DND-41 (cell line): ENCODE measurements around the gene MAST2.

Experiments
- ATAC-seq: fragments of 200-7000 bp; cut with Tn5 transposase; 3 replicates; pipeline ENCODE4 v1.9.1; 2021; ENCODE audit warnings: low read depth; ENCODE audit not compliant: insufficient read depth
- DNase-seq: peaks from one replicate; pipeline ENCODE4 v3.0.0-alpha.2; 2020
- H2AFZ ChIP-seq: 2 replicates; pipeline ENCODE4 v1.6.0; 2012; ENCODE audit warnings: low read depth, low read length
- H3K27ac ChIP-seq: 2 replicates; pipeline ENCODE4 v1.5.1; 2012; ENCODE audit warnings: low read length, inconsistent platforms
- H3K27me3 ChIP-seq: fragments of 200-600 bp; sonication (generic); 2 replicates; pipeline ENCODE4 v1.6.0; 2012; ENCODE audit warnings: low read length, mild to moderate bottlenecking, inconsistent platforms; ENCODE audit not compliant: insufficient read depth, poor library complexity
- H3K36me3 ChIP-seq: 2 replicates; pipeline ENCODE4 v1.5.1; 2012; ENCODE audit warnings: low read length, inconsistent platforms; ENCODE audit not compliant: insufficient read depth
- H3K4me1 ChIP-seq: 2 replicates; pipeline ENCODE4 v1.5.1; 2012; ENCODE audit warnings: mild to moderate bottlenecking, low read length; ENCODE audit not compliant: insufficient read depth
- H3K4me2 ChIP-seq: 2 replicates; pipeline ENCODE4 v1.6.0; 2012; ENCODE audit warnings: mild to moderate bottlenecking, moderate library complexity, low read length, inconsistent platforms; ENCODE audit not compliant: insufficient read depth
- H3K4me3 ChIP-seq, 2 experiments: fragments of 200-600 bp in 1 of 2; shearing (Covaris generic) in 1 of 2; 2 replicates each; pipeline ENCODE4 v1.5.1; 2012 to 2016; ENCODE audit warnings: inconsistent platforms in 2 of 2, low read length in 2 of 2, mild to moderate bottlenecking in 2 of 2, low read depth in 1 of 2, moderate library complexity in 1 of 2
- H3K79me2 ChIP-seq: 2 replicates; pipeline ENCODE4 v1.6.0; 2012; ENCODE audit warnings: low read length, inconsistent platforms; ENCODE audit not compliant: insufficient read depth
- H3K9ac ChIP-seq: 2 replicates; pipeline ENCODE4 v1.6.0; 2012; ENCODE audit warnings: low read depth, mild to moderate bottlenecking, inconsistent platforms, low read length, moderate library complexity
- H3K9me3 ChIP-seq: 2 replicates; pipeline ENCODE4 v1.5.1; 2012; ENCODE audit warnings: low read length, moderate library complexity, mild to moderate bottlenecking, inconsistent platforms; ENCODE audit not compliant: insufficient read depth, severe bottlenecking
- H4K20me1 ChIP-seq: 2 replicates; pipeline ENCODE4 v1.6.0; 2012; ENCODE audit warnings: low read length; ENCODE audit not compliant: insufficient read depth
- EZH2 ChIP-seq: IDR thresholded peaks from 3 replicates; pipeline ENCODE4 v1.6.1; 2012; ENCODE audit warnings: borderline replicate concordance, low read depth, mild to moderate bottlenecking, moderate library complexity, low read length, inconsistent platforms; ENCODE audit not compliant: severe bottlenecking
- TF ChIP-seq, protein P1 (sequence below): IDR thresholded peaks from 2 replicates; pipeline ENCODE4 v1.5.1; 2012; ENCODE audit warnings: borderline replicate concordance, low read length, moderate library complexity, mild to moderate bottlenecking; ENCODE audit not compliant: poor library complexity, severe bottlenecking; ENCODE audit errors: extremely low read depth

MAST2 gene

DNA sequence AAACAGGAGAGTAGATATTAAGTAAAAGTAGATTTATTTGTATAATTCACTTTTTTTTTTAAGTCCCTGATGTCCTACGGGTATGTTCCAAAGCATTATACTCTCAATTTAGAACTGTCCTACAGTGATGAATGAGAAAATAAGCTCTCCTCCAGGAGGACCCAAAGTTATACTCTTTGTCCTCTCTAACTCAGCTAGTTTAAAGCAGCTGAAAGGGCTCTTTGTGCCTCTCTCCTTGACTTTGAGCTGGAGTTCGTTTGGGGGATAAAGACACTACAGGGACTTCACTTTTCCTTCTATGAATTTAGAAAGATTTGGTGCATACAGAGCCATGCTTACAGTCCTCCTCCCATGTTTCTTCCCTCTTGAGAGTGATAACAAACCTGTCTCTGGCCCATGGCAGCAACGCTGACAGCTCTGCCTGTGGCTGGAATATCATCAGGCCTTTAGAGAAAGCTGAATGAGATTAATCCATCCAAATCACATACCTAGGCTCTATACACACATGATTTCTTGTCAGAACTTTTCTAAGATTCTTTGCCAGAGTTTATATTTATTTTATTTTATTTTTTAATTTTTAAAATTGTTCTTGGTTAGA lies 194.7 kb downstream of the MAST2 start:
- Histone ChIP-seq H3K4me1 (no peaks in the 10 kb centered on the region), H3K27me3 (no peaks in the 10 kb centered on the region), H3K9ac (no peak overlapping the region), H3K4me2 (no peak overlapping the region), H3K9me3 (no peaks in the 10 kb centered on the region), H4K20me1 (no peaks in the 10 kb centered on the region), H3K79me2 (no peaks in the 10 kb centered on the region; the same call in 1 of the 2 replicates), H3K27ac (no peak overlapping the region), H3K36me3 (peaks cover 25% of the 10 kb centered on the region), H2AFZ (no peak overlapping the region), H3K4me3 (no peak overlapping the region)
- ATAC-seq (no peak), DNase-seq (no peak)
- TF ChIP-seq, protein P1, sequence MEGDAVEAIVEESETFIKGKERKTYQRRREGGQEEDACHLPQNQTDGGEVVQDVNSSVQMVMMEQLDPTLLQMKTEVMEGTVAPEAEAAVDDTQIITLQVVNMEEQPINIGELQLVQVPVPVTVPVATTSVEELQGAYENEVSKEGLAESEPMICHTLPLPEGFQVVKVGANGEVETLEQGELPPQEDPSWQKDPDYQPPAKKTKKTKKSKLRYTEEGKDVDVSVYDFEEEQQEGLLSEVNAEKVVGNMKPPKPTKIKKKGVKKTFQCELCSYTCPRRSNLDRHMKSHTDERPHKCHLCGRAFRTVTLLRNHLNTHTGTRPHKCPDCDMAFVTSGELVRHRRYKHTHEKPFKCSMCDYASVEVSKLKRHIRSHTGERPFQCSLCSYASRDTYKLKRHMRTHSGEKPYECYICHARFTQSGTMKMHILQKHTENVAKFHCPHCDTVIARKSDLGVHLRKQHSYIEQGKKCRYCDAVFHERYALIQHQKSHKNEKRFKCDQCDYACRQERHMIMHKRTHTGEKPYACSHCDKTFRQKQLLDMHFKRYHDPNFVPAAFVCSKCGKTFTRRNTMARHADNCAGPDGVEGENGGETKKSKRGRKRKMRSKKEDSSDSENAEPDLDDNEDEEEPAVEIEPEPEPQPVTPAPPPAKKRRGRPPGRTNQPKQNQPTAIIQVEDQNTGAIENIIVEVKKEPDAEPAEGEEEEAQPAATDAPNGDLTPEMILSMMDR: no peak
- no peak for TF ChIP-seq EZH2

GRCh38 chr1:45999507-45999906 lies 196.1 kb downstream of the MAST2 start:
- Histone ChIP-seq H3K4me1 (no peaks in the 10 kb centered on the region), H3K79me2 (no peaks in the 10 kb centered on the region), H3K4me2 (no peak overlapping the region), H2AFZ (no peak overlapping the region), H3K27ac (no peak overlapping the region), H4K20me1 (no peaks in the 10 kb centered on the region), H3K9me3 (no peaks in the 10 kb centered on the region), H3K4me3 (no peak overlapping the region), H3K27me3 (no peaks in the 10 kb centered on the region), H3K36me3 (peaks cover 31% of the 10 kb centered on the region), H3K9ac (no peak overlapping the region)
- TF ChIP-seq, protein P1: no peak
- TF ChIP-seq EZH2: no peak
- DNase-seq: no peak
- ATAC-seq: no peak

DNA sequence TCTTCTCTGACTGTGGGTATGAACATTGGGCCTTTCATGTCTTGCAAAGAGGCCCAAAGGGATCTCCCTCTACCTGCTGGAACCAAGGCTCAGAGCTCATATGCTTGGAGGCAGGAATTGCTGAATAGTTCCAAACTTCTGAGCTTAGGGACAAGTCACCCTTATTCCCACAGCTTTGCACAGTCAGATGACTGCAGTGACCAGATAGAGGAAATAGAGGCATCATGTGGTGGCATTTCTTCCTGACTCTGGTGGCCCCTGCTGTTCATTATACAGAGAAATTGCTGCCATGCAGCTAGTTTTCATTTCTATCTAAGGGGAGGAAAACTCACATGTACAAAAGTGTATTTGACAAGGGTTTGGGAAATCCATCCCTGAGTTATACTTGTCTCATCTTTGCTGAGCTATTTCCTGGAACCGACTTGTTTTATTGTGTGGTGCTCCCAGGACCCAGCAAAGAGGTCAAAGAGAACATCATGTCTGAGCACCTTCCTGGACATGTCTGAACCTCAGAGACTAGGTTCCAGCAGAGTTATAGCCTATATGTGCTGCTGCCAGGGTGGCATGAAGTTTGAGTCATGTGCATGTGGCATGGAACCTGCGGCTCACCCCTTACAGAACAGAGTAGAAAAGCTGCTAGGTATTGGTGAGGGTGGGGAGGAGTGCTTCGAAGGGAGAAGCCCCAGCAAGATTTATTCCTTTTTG lies 197.8 kb downstream of the MAST2 start:
- no peak overlapping the region for H3K27ac ChIP-seq
- no peaks in the 10 kb centered on the region for H3K79me2 ChIP-seq
- no peak for TF ChIP-seq EZH2
- TF ChIP-seq, protein P1: peak; percentile 21
- DNase-seq: no peak
- no peaks in the 10 kb centered on the region for H3K9me3 ChIP-seq
- no peaks in the 10 kb centered on the region for H3K4me1 ChIP-seq
- no peak overlapping the region for H3K4me2 ChIP-seq
- no peak overlapping the region for H2AFZ ChIP-seq
- H3K36me3 ChIP-seq: peaks cover 42% of the 10 kb centered on the region
- no peak for ATAC-seq
- H3K4me3 ChIP-seq: no peak overlapping the region
- no peaks in the 10 kb centered on the region for H3K27me3 ChIP-seq
- no peak overlapping the region for H3K9ac ChIP-seq
- H4K20me1 ChIP-seq: no peaks in the 10 kb centered on the region
